Activated gamma-delta T cell treated with Interleukin-2 at 50 U/mL for 16 hours (primary cell): Measurements from ENCODE around the gene NQO2.
A peak's percentile ranks its signal among the peaks of the same experiment; 100 is the strongest.
"Not testable (repeated sequence)": the region's sequence is repeated elsewhere in the genome, so short reads cannot be mapped to it uniquely, and the experiment has no call there.

Experiments used
- DNase-seq: peaks from one replicate; pipeline ENCODE4 v3.0.0-alpha.2; 2020

The NQO2 gene

GRCh38 chr6:2989332-2990247 lies 10.1 kb upstream of the NQO2 start:
- DNase-seq, result peak; percentile 81

DNA sequence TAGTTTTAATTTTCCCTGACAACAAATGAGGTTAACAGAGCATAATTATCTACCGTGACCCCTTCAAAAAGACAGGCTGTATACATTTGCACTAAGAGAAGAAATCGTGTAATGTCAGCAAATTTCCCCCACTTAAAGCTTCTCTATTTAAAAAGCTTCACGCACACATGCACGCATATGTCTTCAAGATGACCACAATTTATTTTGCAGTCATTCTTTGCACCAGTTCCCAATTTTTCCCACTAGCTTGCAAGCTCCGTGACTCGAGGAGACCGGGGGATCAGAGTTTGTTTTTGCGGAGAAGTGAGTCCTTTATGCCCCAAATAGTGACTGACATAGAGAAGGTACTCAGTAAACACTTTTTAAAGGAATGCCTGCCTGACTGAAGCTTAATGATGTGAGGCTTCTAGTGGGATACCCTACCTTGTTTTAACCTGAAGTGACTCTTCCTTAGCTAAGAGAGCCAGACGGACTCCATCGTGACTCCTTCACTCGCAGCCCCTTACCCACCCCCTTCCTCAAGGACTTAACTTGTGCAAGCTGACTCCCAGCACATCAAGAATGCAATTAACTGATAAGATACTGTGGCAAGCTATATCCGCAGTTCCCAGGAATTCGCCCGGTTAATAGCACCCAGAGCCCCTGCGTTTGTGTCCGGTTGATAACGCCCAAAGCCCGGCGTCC lies 9.3 kb upstream of the NQO2 start:
- DNase-seq, result no peak

DNA sequence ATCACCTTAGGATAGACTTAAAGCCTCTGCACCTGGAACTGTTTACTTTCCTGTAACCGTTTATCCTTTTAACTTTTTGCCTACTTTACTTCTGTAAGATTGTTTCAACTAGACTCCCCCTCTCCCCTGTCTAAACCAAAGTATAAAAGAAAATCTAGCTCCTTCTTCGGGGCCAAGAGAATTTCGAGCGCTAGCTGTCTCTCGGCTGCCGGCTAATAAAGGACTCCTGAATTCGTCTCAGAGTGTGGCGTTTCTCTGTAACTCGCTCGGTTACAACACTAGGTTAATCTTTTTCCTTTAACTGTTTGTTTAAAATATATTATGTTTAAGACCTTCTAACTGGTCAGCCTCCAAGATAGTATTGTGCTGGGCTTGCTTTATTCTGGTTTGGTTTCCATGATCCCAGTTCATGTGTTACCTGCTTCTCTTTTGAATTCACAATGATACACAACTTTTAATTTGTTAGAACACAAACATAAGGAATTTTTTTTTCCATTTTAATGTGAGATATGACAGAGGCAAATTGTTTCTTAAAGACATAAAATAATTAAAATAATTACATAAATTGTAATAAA lies 8.7 kb upstream of the NQO2 start:
- DNase-seq, result no peak

- no peak for DNase-seq
Measured at GRCh38 chr6:2992330-2992979, 7.2 kb upstream of the NQO2 start.

DNA sequence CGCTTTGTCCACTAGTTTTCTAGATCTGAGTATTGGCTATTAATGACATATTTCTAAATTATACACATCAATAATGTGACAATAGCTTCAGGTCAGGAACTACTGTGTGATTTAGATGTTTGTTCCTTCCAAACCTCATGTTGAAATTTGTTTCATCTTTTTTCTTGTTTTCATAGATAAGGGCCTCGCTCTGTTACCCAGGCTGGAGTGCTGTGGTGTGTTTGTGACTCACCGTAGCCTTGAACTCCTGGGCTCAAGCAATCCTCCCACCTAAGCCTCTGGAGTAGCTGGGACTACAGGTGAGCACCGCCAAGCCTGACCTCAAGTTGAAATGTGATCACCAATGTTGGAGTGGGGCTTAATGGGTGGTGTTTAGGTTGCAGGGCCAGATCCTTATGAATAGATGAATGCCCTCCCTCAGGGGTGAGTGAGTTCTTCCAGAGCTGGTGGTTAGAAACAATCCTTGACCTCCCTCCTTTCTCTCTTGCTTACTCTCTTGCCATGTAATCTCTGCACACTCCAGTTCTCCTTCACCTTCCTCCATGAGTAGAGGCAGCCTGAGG lies 5.9 kb upstream of the NQO2 start:
- DNase-seq, result no peak

DNA sequence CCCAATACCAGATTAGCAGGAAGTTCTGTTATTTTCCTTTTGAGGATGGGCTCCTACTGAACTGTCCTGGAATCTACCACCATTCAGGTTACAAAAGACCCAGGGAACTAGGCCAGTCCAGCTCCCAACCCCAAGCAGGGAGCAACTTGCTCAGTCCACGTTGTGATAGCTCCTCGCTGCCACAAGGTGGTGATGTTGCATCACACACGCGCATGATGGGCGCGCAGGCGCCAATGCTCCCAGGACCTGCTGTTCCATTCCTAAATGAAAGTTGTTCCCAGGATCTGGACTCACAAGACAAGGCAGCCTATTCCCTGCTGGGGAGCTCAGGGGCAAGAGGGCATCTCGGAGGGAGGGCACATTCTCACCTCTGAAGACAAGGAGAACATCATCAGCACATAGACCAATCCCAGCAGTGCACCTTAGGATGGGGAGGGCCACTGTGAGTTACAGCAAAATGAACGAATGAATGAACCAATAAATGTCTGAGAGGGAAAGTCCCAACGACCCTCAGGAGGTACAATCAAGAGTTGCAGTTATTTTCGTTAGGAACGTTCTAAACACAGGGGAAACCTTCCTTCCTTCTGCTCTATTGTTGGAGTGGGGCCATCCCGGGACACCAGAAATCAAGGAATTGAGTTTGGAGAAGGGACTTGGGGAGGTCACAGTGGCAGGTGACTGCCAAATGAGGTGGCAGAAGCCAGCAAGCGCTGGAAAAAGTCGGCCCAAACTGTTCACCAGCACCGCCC lies 1.3 kb upstream of the NQO2 start:
- DNase-seq, result peak; percentile 29

DNA sequence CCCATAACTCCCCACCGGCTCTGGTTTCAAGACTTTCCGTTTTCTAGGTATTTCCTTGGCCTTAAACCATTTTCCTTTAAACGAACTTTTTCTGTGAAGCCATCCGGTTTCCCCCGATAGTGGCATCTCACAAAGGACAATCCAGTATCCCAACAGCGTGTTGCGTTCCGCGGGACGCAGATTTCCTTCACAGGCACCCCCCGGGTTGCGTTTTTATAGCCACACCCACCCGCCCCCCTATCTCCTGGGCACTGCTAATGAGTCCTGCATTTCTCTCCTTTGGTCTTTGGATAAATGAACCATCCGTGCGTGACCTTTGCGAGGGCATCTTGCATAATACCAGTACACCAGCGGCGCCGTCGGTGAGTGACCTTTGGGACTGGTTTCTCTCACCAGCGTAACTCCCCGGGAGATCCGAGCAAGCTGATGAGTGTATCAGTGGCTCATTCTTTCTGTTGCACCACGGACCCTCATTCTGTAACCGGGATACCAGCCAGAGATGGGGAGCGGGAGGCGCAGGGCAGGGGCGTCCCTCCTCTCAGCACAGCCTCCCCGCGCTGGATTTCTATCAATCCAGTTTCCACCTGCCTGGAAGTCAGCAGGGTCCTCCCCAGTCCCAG lies 586 bp upstream of the NQO2 start:
- no peak for DNase-seq

DNA sequence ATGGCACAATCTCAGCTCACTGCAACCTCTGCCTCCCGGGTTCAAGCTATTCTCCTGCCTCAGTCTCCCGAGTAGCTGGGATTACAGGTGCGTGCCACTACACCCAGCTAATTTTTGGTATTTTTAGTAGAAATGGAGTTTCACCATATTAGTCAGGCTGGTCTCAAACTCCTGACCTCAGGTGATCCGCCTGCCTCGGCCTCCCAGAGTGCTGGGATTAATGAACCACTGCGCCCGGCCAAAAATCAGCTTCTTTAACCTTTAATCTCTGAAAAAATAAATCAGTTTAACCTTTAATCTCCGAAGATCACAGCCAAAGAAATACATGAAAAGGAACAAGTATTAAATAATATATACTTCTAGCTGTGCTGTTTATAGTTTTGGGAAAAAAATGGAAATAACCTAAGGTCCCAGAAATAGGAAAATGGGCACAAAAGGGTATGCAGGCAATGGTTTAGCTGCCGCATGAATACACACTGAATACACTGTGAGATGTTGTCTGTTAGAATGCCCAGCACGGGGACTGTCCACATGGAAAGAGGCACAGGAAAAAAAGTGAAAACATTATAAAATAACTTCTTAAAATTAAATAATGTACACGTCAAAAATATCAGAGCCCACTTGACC lies 1.6 kb downstream of the NQO2 start:
- DNase-seq, result no peak

- DNase-seq, result no peak
Measured at GRCh38 chr6:3001773-3002293, 2.1 kb downstream of the NQO2 start.

DNA sequence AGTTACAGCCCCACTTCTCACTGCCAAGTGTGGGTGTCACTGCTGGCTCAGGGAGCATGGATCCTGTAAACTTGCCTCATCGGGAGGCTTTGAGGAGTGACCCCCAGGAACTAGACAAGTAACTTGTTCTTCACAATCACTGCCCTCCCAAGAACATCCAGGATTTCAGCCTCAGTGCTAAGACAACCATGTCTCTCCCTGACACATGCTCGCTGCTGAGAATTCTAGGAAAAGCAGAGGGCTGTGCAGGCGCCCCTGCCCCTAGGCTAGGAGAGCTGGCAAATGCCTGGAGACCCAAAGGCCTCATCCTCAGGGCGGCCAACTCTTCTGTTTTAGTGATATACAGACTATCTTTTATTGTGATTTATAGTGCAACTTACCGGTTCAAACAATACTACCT lies 3.5 kb downstream of the NQO2 start:
- not testable (repeated sequence) for DNase-seq

GRCh38 chr6:3005077-3005476 lies 5.4 kb downstream of the NQO2 start:
- no peak for DNase-seq

GRCh38 chr6:3005874-3006273 lies 6.2 kb downstream of the NQO2 start:
- DNase-seq, result no peak

DNA sequence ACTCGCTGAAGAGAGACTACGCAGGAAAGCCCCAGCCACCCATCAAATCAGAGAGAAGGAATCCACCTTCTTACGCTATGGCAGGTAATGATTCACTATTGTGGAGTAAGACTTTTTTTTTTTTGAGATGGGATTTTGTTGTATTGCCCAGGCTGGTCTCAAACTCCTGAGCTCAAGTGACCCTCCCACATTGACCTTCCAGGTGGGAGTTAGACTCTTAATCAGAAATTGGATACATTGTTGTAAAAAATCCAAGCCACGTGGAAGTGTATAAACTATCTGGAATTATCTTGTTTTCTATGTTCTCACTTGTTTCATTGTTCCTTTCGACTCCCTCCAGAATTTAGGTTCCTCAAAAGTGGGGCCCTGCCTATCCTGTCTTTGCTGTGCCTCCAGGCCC lies 6.8 kb downstream of the NQO2 start:
- DNase-seq, result no peak

DNA sequence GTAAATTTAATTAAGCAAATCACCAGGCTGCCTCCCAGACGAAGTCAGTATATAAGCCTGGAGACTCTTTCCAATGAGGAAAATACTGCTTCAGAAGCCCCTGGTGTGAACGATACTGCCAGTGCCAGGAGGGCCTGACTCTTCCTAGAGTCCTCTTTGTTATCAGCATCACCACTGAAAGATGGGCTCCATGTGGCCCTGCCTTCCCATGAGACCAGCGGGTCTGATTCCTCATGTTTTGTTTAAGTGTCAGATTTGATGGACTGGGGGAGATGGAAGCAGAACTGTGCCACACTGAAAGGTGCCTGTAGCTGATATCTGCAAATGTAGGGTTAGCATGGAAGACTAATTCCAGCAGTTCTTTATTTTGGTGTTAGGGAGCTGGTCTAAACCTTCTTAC lies 7.9 kb downstream of the NQO2 start:
- no peak for DNase-seq

GRCh38 chr6:3008712-3009265 lies 9.1 kb downstream of the NQO2 start:
- DNase-seq, result not testable (repeated sequence)

GRCh38 chr6:3009930-3010329 lies 10.2 kb downstream of the NQO2 start:
- DNase-seq, result no peak

DNA sequence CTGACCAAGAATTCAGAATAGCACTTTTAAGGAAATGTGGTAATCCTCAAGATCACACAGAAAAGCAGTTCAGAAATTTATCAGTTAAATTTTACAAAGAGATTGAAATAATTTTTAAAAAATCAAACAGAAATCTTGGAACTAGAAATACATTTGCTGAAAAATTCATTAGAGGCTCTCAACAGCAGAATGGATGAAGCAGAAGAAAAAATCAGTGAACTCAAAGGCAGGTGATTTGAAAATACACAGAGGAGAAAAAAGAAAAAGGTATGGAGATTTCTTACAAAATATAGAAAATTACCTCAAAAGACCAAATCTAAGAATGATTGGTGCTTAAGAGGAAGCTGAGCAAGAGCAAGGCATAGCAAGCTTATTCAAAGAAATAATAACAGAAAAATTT lies 11.5 kb downstream of the NQO2 start:
- DNase-seq, result no peak

GRCh38 chr6:3011592-3011991 lies 11.9 kb downstream of the NQO2 start:
- DNase-seq, result no peak

DNA sequence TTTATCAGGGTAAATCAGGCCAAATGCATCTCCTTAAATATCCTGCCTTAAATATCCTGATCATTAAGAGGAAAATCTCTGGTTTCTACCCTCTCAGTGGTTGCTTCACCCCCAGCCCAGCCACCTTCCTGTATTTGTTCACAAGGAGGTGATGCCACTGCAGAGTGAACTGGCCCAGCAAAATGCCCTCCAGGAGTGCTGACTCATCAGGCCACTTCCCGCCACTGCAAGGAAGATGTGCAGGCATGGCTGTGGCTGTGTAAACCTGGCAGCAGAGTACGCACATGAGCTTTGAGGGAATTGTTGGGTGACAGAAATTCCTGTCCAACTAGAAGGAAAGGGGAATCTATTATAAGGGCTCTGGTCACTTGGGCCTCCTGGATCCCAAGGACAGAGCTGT lies 13.8 kb downstream of the NQO2 start:
- DNase-seq, result no peak

GRCh38 chr6:3013901-3014674 lies 14.4 kb downstream of the NQO2 start:
- DNase-seq, result no peak
